GM21825 (cell line): Measurements from ENCODE around the gene STK11IP.

Experiments
- ATAC-seq: cut with Tn5 transposase; IDR thresholded peaks from one replicate; pipeline ENCODE4 v1.9.1; 2021; ENCODE audit warnings: mild to moderate bottlenecking, moderate library complexity; ENCODE audit not compliant: unreplicated experiment

Gene STK11IP

DNA sequence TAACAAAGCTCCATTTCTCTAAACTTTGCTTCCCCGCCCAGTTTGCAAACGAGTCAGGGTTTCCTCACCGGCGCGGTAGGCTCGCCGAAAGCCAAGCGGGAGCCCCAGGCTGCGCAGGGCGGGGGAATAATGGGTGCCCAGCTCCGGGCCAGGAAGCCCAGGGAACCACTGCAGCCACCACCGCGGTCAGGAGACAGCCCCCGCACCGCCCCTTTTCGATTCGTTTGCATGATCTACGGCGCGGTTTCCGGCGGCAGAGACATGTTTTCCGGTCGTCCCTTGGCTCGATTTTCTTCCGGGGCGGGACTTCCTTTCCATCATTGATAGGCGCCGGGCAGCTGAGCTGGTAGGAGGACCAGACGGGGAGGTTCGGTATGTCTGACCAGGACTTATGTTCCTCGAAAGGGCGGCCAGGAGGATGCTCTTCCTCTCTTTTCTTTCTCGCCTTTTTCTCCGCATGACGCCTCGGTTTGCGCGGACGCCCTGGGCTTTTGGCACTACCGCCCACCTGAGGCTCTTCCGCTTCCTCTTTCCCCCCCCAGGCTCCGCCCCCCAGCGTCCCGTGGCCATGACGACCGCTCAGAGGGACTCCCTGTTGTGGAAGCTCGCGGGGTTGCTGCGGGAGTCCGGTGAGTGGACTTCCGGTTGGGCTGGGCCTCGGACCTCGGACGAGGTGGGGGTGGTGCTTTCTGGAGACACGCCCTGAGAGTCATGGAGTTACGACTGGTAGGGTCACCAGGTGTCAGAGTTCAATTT lies at the start of gene STK11IP:
Gene STK11IP (plus strand): TSS at position 306 of the 756 bp plus-strand sequence. CDS start 263 bp downstream, at position 569.
- peak; percentile 92 for ATAC-seq

- ATAC-seq = no peak
Observed at GRCh38 chr2:219548990-219549389, 48.7 kb upstream of the STK11IP start.

- ATAC-seq = no peak
Observed at GRCh38 chr2:219549619-219550018, 48.0 kb upstream of the STK11IP start.

GRCh38 chr2:219551441-219552381 lies 45.9 kb upstream of the STK11IP start:
- ATAC-seq = peak; percentile 25

GRCh38 chr2:219552382-219553167 lies 45.1 kb upstream of the STK11IP start:
- ATAC-seq = peak; percentile 91

- no peak for ATAC-seq
Observed at GRCh38 chr2:219553168-219553417, 44.6 kb upstream of the STK11IP start.

DNA sequence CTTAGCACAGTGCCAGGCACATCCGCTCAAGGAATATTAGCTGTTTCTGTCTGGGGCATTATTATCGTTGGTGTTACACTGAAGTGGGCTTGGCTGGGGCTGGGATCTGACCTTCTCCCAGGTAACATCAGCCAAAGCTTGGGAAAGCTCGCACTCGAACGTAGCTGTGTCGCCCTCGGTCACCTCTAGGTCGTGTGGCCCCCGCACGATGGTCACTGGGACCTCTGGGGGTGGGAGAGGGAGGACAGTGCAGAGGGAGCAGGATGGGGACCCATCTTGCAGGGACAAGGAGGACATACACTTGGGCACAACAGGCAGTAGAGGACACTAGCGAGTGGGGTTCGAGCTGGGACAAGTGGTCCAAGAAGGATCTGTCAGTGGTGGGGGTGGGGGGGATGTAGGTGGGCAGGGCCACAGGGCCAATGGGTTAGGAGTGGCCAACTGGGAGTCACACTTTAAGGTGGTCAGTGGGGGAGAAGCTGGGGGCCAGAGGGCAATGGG lies 44.1 kb upstream of the STK11IP start:
- no peak for ATAC-seq

DNA sequence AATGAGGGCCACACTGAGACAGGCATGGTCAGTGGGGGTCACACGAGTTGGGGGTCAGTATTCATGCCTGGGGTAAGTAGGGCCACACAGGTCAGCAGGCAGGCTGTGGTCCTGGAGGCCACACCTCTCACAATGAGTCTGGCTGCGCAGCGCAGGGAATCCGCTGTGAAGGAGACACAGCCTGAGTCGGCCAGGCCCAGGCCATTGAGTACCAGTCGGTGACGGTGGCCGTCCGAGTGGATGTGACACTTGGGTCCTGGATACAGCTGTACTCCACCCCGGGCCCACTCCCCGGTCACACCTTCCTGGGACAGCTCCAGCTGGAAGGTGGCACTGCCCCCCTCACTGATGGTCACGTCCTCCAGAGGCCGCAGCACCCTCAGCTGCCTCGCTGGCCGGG lies 43.3 kb upstream of the STK11IP start:
- ATAC-seq = no peak

DNA sequence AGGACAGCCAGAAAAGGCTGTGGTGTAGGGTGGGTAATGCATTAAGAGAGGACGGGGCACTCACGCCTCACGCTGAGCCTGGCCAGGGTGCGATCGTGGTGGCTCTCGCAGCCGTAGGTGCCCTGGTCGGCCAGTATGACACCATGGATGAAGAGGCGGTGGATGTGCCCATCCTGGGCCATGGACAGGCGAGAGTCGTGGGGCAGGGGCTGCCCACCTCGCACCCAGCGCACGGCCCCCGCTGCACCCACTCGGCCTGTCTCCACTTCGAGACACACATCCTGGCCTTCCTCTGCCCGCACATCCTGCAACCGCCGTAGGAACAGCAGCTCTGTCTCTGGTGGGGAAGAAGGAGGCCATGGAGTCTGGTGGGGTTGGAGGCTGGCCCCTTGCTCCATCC lies 41.7 kb upstream of the STK11IP start:
- ATAC-seq = no peak

- no peak for ATAC-seq
Observed at GRCh38 chr2:219556413-219556812, 41.2 kb upstream of the STK11IP start.

DNA sequence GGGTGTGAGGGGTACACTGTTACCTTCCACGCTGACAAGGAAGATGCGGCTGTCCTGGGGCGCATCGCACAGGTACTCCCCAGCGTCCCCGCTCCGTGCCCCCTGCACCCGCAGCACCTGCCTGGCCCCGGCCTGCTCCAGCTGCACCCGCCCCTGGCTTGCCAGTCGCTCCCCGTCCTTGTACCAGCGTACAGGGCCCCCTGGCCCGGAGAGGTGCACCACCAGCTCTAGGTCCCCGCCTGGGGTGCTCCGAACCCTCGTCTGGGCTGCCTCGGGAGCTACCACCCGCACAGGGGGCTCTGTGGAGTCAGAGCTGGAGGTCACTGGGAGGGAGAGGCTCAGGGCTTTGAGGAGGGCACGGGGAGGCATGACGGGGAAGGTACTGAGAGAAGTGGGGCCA lies 40.3 kb upstream of the STK11IP start:
- ATAC-seq = no peak

GRCh38 chr2:219557791-219558785 lies 39.6 kb upstream of the STK11IP start:
- no peak for ATAC-seq

DNA sequence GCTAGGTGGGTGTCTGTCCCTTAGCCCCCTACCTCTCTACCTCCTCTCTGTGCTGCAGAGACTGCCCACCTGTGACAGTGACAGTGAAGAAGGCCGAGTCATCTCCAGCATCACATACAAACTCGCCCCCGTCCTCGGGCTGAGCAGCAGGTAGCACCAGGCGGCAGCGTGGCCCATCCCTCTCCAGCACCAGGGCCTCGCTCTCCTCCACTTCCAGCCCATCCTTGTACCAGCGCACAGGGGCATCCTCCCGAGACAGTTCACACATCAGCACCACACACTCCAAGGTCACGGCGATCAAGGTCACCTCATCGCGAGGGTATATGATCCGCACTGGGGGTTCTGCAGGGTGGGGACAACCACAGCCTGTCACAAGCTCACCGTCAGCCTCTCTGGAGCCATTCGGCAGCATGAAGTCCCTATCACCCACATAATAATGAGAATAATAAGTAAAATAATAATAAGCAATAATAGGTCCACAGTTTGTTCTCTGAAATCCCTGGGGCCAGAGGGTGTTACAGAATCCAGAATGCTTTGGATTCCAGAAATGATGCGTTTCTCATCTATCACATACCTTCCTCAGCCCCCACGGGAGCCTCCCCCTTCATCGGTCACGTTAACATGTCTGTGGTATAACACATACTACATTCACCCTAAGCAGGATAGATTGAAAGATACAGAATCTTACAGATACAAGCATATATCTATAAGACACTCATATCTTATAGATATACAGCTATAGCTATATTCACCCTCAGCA lies 38.3 kb upstream of the STK11IP start:
- ATAC-seq = no peak

DNA sequence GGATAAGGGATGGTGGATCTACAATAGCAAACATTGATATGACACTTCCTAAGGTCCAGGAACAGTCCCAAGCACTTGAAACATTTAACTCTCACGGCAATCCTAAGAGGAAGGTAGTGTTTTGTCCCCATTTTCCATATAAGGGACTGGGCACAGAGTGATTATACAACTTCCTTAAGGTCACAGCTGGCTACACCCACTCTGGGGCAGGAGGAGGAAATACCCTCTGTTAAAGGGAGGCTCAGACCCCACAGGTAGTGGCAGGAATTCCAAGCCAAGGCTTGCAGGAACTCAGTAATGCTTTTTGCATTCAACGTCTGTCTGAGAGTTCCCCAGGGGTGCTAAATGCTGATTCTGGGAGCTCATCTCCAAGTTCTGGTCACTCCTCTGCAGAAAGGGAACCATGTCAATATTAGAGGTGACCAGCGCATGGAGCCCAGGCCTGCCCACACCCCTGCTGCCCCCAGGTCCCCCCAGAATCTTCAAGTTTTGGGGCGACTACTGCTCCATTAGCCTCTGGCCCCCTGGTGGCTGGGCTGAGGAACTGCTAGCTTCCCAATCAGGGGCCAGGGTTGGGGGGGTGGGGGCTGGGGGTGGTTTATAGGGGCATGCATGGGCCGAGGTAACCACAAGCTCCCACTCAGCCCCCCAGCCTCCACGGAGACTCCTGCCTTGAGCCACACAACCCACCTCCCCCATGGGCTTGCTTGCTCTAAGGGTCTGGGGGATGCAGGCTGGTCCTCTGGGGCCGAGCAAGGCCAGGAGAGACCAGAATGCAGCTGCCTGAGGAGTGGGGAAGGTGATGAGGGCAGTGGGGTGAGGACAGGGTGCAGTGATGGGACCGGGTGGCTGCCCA lies 37.4 kb upstream of the STK11IP start:
- no peak for ATAC-seq

- ATAC-seq = no peak
Observed at GRCh38 chr2:219560893-219561178, 36.8 kb upstream of the STK11IP start.

DNA sequence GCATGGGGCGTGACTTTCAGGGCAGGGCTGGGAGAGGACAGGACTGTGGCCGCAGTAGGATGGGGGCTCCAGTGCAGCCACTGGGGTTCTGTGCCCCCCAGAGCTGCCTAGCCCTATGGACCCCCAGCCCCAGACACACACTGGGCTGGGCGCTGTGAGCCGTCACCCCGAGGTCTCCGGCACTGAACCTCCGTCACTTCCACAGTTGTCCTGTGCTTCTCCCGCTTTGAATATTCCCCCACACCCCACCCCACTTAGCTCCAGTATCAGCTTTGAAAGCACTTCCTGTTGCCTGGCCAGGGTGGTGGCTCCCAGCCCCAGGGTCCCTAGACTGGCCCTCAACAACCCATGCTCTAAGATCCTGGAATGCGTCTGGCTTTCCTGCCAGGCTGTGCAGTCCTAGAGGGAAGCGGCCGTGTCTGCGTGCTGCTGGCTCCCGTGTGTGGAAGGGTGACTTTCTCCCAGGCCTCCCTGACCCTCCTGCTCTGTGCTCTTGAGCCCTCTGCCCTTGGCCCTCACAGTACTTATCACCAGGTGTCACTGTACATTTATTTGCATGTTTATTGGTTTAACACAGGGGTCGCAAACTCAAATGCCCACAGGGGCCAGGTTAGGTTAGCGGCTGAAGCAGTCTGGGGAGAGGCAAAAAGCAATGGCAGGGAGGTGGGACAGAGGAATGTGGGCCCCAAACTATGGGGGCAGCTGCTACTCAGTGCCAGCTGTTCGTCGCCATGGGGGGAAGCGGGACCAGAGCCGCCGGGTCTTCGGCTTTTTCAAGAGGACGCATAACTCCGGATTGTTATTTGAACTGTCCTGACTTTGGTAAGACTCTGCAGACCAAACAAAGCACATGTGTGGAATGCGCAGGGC lies 36.2 kb upstream of the STK11IP start:
- no peak for ATAC-seq
